ENCODE results near the gene NCDN. TPM values are rescaled to one million over a fixed set of nuclear protein-coding genes. Genes with fewer than 3 reads are reported as not detected.

Gene NCDN
- total RNA-seq, 2 donors from 2014 or later, result 25.3 to 33.4 TPM

DNA sequence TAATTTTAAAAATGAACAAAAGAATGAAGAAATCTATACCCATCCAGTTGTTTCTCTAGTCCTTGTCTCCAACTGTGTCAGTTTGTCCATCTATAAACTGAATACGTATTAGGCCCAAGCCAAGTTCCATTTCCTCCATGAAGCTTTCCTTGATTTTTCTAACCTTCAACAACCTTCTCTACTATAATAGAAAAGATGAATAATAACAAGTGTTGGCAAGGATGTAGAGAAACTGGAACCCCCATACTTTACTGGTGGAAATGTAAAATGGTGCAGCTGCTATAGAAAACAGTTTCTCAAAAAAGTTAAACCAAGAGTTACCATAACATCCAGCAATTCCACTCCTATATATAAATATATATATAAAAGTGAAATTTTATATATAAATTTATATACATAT, 11.0 kb upstream of the NCDN start:
- Histone ChIP-seq H3K9ac (ENCODE audit: extremely low read depth, low read length, poor library complexity, severe bottlenecking) (no peak overlapping the region), H3K4me3 (ENCODE audit: low read length) (no peak overlapping the region), H3K4me1 (ENCODE audit: control insufficient read depth, insufficient read depth, low read length) (no peaks in the 10 kb centered on the region), H3K27me3 (ENCODE audit: control insufficient read depth, insufficient read depth, low read length, poor library complexity, severe bottlenecking) (no peaks in the 10 kb centered on the region), H3K9me3 (ENCODE audit: control insufficient read depth, low read length) (no peaks in the 10 kb centered on the region), H3K36me3 (ENCODE audit: control insufficient read depth, insufficient read depth, low read length) (peaks cover 63% of the 10 kb centered on the region), H3K27ac (ENCODE audit: low read depth, low read length) (no peak overlapping the region)
- no peak for TF ChIP-seq CTCF (conservative IDR thresholded peaks at IDR 0.05)
- peaks cover 37% of the 10 kb centered on the region for H3K36me3 Mint-ChIP-seq (ENCODE audit: low read depth)
- H3K27me3 Mint-ChIP-seq (ENCODE audit: insufficient read depth), result no peaks in the 10 kb centered on the region
- no peak overlapping the region for H3K4me3 Mint-ChIP-seq
- H3K4me1 Mint-ChIP-seq, result peaks cover 26% of the 10 kb centered on the region
- DNase-seq, result no peak
- WGBS, 2 experiments (ENCODE audit: insufficient coverage in 1 of 2, insufficient read length in 1 of 2), result 95% methylated on average over 1 of the region's 1 CpG; no CpG with 5 or more reads in 1 of the 2 experiments
- H3K27ac Mint-ChIP-seq, result no peak overlapping the region
- no peaks in the 10 kb centered on the region for H3K9me3 Mint-ChIP-seq

DNA sequence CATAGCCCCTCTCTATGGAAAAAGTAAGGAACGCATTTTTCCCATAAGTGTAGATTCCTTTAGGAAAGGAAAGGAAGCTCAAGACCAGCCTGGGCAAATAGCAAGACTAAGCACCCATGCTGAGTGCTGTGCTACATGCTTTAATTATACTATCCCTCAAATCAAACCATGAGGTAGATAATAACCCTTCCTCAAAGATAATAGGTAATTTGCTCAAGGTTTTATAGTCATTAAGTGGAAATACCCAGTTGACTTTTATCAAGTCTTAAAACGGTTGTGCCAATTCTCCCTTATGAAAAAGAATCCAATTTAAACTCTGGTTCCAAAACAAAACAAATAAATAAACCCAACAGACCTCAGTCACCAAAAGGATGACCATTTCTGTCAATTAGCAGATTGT, 3.7 kb upstream of the NCDN start:
- TF ChIP-seq CTCF (conservative IDR thresholded peaks at IDR 0.05), result no peak
- peak overlapping the region; percentile 89 for H3K4me3 Mint-ChIP-seq
- no peaks in the 10 kb centered on the region for H3K27me3 Mint-ChIP-seq (ENCODE audit: insufficient read depth)
- H3K4me1 Mint-ChIP-seq, result peaks cover 35% of the 10 kb centered on the region
- peak overlapping the region; percentile 87 for H3K27ac Mint-ChIP-seq
- no peak for DNase-seq
- H3K9me3 Mint-ChIP-seq, result no peaks in the 10 kb centered on the region
- peak overlapping the region; percentile 89 for H3K4me3 ChIP-seq (ENCODE audit: low read length)
- no peaks in the 10 kb centered on the region for H3K27me3 ChIP-seq (ENCODE audit: control insufficient read depth, insufficient read depth, low read length, poor library complexity, severe bottlenecking)
- H3K27ac ChIP-seq (ENCODE audit: low read depth, low read length), result no peak overlapping the region
- WGBS, 2 experiments (ENCODE audit: insufficient coverage in 1 of 2, insufficient read length in 1 of 2), result 43 to 60% methylated on average over 1 to 2 of the region's 2 CpGs
- peaks cover 9% of the 10 kb centered on the region for H3K4me1 ChIP-seq (ENCODE audit: control insufficient read depth, insufficient read depth, low read length)
- peaks cover 30% of the 10 kb centered on the region for H3K36me3 Mint-ChIP-seq (ENCODE audit: low read depth)
- H3K9ac ChIP-seq (ENCODE audit: extremely low read depth, low read length, poor library complexity, severe bottlenecking), result peak overlapping the region; percentile 16
- H3K36me3 ChIP-seq (ENCODE audit: control insufficient read depth, insufficient read depth, low read length), result peaks cover 43% of the 10 kb centered on the region
- no peaks in the 10 kb centered on the region for H3K9me3 ChIP-seq (ENCODE audit: control insufficient read depth, low read length)

DNA sequence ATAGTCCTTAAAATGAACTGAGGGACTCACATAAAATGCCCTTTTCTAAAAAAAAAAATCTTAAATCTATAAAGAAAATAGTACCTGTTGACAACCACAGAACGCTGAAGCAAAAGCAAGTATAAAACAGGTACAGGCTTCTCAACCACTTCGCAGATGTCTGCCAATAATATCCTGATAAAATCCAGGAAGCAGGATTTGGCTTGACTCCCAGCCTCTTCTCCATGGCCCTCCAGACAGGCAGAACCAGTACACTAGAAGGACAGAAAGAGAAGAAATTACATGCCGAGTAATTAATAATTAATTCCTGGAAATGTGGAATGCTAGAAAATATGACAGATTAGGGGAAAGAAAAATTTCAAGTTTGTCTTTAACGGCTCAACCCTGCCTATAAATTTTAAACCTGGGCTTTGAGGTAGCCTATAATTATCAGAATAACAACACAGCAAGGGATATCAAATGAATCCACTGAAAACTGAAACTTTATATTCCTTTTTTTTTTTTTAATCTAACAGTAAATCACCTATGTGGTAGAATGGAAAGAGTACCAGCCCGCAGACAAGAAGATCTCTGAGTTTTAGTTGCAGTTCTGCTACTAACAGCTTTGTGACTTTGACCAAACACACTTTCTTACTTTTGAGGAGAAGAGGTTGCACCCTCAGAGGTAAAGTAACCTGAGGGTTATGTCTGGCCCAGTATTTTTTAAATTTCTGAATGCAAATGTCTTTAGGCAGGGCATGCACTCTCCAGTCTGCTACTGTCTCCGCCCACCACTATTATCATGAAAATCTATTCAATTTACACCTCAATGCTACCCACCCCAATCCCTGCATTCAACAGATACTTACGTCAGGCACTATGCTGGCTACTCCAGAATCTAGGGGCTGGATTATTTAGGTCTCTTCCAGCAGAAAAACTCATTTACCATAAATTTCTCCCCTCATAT, 3.1 kb upstream of the NCDN start:
- WGBS, 2 experiments (ENCODE audit: insufficient coverage in 1 of 2, insufficient read length in 1 of 2), result 34% methylated on average over 4 to 7 of the region's 7 CpGs
- no peaks in the 10 kb centered on the region for H3K27me3 Mint-ChIP-seq (ENCODE audit: insufficient read depth)
- peaks cover 9% of the 10 kb centered on the region for H3K4me1 ChIP-seq (ENCODE audit: control insufficient read depth, insufficient read depth, low read length)
- peaks cover 26% of the 10 kb centered on the region for H3K36me3 Mint-ChIP-seq (ENCODE audit: low read depth)
- DNase-seq, result no peak
- H3K4me3 ChIP-seq (ENCODE audit: low read length), result peak overlapping the region; percentile 89
- peaks cover 36% of the 10 kb centered on the region for H3K36me3 ChIP-seq (ENCODE audit: control insufficient read depth, insufficient read depth, low read length)
- no peak for TF ChIP-seq CTCF (conservative IDR thresholded peaks at IDR 0.05)
- peak overlapping the region; percentile 27 for H3K9ac ChIP-seq (ENCODE audit: extremely low read depth, low read length, poor library complexity, severe bottlenecking)
- H3K27ac Mint-ChIP-seq, result peak overlapping the region; percentile 87
- no peaks in the 10 kb centered on the region for H3K27me3 ChIP-seq (ENCODE audit: control insufficient read depth, insufficient read depth, low read length, poor library complexity, severe bottlenecking)
- no peak overlapping the region for H3K27ac ChIP-seq (ENCODE audit: low read depth, low read length)
- H3K9me3 Mint-ChIP-seq, result no peaks in the 10 kb centered on the region
- peak overlapping the region; percentile 89 for H3K4me3 Mint-ChIP-seq
- no peaks in the 10 kb centered on the region for H3K9me3 ChIP-seq (ENCODE audit: control insufficient read depth, low read length)
- peaks cover 35% of the 10 kb centered on the region for H3K4me1 Mint-ChIP-seq

Data from endodermal cell (in vitro differentiated cells).